HG03045 (cell line): ENCODE results near the gene TMEM258.

Experiments
- ATAC-seq: cut with Tn5 transposase; IDR thresholded peaks from one replicate; pipeline ENCODE4 v1.9.1; 2021; ENCODE audit warnings: mild to moderate bottlenecking, moderate library complexity; ENCODE audit not compliant: unreplicated experiment

TMEM258 gene

GRCh38 chr11:61762223-61762615 lies 30.2 kb downstream of the TMEM258 start:
- ATAC-seq, result no peak

- ATAC-seq, result no peak
Measured at GRCh38 chr11:61761440-61762222, 30.8 kb downstream of the TMEM258 start.

DNA sequence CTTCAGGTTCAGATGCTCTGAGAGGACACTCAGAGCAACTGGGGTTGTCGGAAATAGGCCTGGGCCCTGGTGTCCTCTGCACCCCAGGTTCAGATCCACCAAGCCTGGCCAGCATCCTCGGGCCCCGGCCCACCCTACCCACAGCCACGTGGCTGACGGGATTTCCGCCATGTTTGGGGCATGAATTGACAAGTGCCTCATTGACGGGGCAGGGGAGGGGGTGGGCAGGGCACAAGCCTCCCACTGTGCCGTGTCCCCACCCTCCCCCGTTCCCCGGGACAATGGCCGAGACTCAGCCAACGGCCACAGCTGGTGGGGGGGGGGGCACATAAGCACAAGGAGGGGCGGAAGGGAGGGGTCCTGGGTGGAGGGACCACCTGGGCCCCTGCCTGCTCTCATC lies 31.5 kb downstream of the TMEM258 start:
- ATAC-seq, result no peak

- ATAC-seq, result no peak
Measured at GRCh38 chr11:61757213-61757862, 35.1 kb downstream of the TMEM258 start.

- ATAC-seq, result no peak
Measured at GRCh38 chr11:61756452-61757212, 35.8 kb downstream of the TMEM258 start.

DNA sequence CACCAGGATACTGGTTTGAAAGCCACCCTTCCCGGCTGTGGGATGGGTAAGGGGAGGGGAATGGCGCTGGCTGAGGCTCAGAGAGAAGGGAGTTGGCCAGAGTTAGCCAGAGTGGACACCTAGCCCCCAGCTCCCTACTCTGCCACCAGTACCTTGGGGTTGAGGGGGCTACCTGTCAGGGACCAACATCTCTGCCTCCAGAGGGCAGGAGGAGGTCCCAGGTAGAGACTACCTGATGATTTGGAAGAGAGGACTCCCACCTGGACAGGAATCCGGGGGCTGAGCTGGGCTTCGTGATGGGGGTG lies 36.3 kb downstream of the TMEM258 start:
- no peak for ATAC-seq

DNA sequence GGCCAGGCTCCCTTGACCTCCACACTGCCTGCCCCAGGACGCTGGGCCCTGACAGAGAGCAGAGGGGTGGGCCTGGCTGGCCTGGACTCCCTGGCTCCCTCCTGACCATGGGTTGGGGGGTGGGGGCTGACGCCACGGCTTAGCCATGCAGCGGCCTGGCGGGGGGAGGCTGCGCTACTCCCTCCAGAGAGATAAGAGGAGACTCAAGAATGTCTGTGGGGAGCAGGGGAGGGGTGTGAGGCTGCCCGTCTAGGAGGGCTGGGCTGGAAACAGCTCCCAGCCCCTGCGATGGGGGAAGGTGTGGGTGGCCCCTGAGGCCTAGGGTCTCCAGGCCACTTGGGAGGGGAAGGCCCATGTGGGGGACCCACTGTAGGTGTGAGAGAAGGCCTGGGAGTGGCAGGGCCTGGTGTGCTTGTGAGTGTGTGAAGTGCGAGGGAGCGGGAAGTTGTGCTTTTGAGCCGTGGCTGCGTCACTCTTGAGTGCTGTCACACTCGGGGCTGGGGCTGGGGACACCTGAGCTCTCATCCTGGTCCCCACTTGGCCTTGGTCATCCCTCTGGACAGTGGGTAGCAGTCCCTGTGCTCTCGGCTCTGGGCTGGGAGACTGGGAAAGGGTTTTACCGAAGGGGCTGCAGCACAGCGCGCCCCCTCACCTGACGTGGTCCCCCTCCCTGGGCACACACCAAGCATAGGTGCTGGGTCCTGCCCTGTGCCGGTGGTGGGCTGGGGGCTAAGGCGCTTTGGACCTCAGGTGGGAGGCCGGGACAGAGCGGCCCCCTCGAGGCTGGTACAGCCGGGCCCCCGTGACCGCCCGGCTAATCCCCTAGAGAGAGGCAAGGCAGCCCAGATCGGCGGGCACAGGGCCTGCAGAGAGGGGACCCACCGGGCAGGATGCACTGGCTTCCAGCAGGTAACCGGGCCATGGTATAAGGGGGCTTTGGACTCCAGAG lies 37.6 kb downstream of the TMEM258 start:
- ATAC-seq, result no peak

GRCh38 chr11:61753672-61754071 lies 38.7 kb downstream of the TMEM258 start:
- no peak for ATAC-seq

- no peak for ATAC-seq
Measured at GRCh38 chr11:61752925-61753521, 39.4 kb downstream of the TMEM258 start.

DNA sequence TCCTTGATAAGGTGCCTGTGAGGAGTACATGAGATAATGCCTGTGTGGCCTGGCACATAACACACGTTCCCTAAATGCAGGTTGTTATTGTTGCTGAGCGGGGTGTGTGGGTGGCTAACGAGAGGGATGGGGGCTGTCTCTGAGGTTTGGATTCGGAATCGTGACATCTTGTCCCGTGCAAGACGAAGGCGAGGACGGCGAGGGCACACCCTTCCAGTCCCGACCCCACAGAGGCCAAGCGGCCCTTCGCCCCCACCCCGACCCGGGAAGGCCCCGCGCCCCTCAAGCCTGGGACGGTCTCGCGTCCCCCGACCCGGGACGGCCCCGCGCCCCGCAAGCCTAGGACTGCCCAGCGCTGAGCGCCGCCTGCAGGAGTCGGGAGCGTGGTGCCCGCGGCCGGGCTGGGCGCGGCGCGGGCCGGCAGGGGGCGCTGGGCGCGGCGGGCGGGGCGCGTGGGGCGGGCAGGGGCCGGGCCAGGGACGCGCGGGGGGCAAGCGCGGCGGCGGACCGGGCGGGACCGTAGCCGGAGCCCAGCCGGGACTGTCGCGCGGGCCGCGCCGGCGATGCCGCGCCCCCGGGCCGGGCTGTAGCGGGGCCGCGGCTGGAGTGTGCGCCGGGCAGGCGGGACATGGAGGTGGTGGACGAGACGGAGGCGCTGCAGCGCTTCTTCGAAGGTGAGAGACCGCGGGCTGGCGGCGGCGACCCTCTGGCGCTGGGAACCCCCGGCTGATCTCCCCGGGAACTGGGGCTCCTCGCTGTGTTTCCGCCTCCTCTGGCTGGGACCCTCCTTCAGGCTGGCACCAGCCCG lies 40.1 kb downstream of the TMEM258 start, which contains the start of gene MYRF:
Gene MYRF, plus strand, starts transcription at position 520 of the 808 bp plus-strand sequence. Its CDS starts 109 bp downstream, at position 629.
- no peak for ATAC-seq

DNA sequence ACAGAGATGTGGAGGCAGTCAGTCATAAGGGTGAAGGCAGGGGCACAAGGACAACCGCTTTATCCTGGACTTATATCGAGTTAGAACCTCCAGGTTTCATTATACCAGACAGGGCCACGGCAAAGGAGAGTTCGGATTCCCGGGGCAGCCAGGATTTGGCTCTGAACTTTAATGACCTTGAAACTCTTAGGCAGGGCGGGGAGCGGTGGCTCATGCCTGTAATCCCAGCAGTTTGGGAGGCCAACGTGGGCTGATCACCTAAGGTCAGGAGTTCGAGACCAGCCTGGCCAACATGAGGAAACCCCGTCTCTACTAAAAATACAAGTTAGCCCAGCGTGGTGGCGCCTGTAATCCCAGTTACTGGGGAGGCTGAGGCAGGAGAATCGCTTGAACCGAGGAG lies 41.0 kb downstream of the TMEM258 start:
- no peak for ATAC-seq

GRCh38 chr11:61750631-61751273 lies 41.6 kb downstream of the TMEM258 start:
- no peak for ATAC-seq

- no peak for ATAC-seq
Measured at GRCh38 chr11:61749591-61750217, 42.7 kb downstream of the TMEM258 start.

DNA sequence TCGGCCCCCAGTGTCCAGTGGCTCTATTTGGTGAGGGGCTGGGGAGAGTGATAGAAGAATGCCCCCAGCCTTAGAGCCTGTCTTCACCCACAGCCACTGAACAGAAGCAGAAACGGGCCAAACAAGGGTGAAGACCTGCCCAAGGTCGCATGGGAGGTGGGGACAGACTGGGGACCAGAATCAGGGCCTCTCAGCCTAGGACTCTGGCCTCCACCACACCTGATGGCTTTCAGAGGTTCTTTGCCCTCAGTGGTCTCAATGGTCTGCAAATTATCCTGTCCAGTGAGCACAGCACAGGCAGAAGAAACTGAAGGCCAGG lies 44.5 kb downstream of the TMEM258 start:
- no peak for ATAC-seq

GRCh38 chr11:61747192-61747966 lies 45.0 kb downstream of the TMEM258 start:
- ATAC-seq, result no peak

DNA sequence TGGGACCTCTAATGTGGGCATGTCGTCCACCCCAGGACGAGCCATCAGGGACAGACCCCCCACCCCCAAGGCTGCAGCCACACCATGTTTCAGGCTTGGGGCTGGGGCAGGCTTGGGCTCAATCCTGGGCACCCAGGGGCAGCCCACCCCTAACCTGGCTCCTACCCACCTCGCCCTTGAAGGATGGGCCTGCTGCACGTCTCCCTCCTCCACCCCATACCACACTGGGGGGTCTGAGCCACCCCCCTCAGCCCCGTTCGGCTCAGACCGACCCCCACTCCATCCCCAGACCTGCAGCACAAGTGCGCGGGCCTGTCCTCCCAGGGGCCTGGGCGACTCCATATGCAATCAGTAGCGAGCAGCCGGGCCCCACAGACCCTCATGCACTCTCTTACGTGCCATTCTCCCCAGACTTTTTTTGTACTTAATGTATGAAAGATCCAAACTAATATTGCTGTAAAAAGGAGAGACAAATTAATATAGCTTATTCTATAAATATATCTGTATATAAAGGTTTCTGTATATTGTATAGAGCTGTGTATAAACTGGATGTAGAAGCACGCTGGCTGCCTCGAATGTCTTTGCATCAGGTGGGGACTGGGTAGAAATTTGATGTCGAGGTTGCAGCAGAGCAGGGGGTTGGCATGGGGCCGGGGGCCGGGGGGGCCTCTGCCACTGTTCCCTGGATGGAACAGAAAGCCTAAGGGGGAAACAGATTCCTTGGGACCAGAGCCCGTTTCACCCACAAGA lies 45.8 kb downstream of the TMEM258 start:
- no peak for ATAC-seq

- ATAC-seq, result no peak
Measured at GRCh38 chr11:61745781-61746441, 46.5 kb downstream of the TMEM258 start.
